Gastrocnemius medialis (tissue), 4 donors: ENCODE results near the gene MEF2D.

Experiments
- CTCF ChIP-seq, 5 experiments: fragments of 450-650 bp in 3 of 5; fragments of 200-600 bp in 2 of 5; sonication (generic) in 2 of 5; IDR thresholded peaks in 4 of 5; conservative IDR thresholded peaks in 1 of 5; 1 replicate in 4 of 5; 2 replicates in 1 of 5; pipeline ENCODE4 v1.5.1; 2016 to 2019; ENCODE audit warnings: antibody characterized with exemption in 5 of 5, mild to moderate bottlenecking in 3 of 5, moderate library complexity in 3 of 5
- POLR2A ChIP-seq, 2 donors: fragments of 450-650 bp; IDR thresholded peaks; one replicate each; pipeline ENCODE4 v1.6.1; 2017; ENCODE audit warnings: antibody characterized with exemption in 2 of 2, mild to moderate bottlenecking in 2 of 2, moderate library complexity in 2 of 2

- TF ChIP-seq CTCF (IDR thresholded peaks at IDR 0.05 in 4 of 5, conservative IDR thresholded peaks at IDR 0.05 in 1 of 5) (no peak), POLR2A (IDR thresholded peaks at IDR 0.05) (no peak)
Observed at GRCh38 chr1:156417401-156418020, 83.1 kb downstream of the MEF2D start.
